Activated T-cell treated with anti-CD3 and anti-CD28 coated beads, Interleukin-2, amount 50 U/mL, for 24 hours (primary cell): ENCODE results near the gene OR10A3.

Experiments
- DNase-seq: peaks from one replicate; pipeline ENCODE4 v3.0.0-alpha.2; 2020
- H3K27ac Mint-ChIP-seq: 2 replicates; pipeline ENCODE4 v1.8.0; 2020; ENCODE audit warnings: mild to moderate bottlenecking, mixed read lengths
- H3K27me3 Mint-ChIP-seq: 2 replicates; pipeline ENCODE4 v1.8.0; 2020; ENCODE audit warnings: mixed read lengths
- H3K36me3 Mint-ChIP-seq: 2 replicates; pipeline ENCODE4 v1.8.0; 2020; ENCODE audit warnings: low read depth, mixed read lengths
- H3K4me1 Mint-ChIP-seq: 2 replicates; pipeline ENCODE4 v1.8.0; 2020; ENCODE audit warnings: low read depth, mixed read lengths
- H3K4me3 Mint-ChIP-seq: 2 replicates; pipeline ENCODE4 v1.8.0; 2020; ENCODE audit warnings: mild to moderate bottlenecking, moderate library complexity, mixed read lengths
- H3K9me3 Mint-ChIP-seq: 2 replicates; pipeline ENCODE4 v1.8.0; 2020; ENCODE audit warnings: mixed read lengths

Gene OR10A3

DNA sequence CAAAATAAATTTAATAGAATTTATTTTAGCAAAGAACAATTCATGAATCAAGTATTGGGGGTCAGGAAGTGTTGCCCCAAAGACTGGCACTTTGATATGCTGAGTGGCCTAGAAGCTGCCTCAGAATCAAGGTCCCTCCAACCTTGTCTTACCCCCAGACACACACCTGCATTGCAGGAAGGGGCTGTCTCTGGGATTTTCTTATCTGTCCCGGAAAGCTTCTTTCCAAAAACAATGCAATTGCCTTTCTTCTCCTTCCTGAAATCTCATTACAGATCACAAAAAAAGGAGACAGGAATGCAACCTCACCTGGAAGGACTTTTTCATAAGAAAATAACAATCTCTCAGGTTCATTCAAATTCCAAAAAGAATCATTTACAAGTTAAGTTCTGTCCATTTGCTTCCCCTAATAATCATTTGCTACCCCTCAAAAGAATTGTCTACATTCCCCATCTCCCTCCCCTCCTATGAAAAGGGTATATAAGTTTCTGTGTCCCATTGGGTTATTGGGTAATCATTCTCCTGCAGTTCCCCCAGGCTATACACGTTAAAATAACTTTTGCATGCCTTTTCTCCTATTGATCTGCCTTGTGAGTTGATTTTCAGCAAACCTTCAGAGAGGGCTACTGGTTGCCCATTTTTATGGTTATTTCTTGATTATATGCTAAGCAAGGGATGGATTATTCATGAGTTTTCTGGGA lies 31.8 kb downstream of the OR10A3 start:
- peaks cover 35% of the 10 kb centered on the region for H3K27me3 Mint-ChIP-seq
- H3K9me3 Mint-ChIP-seq = no peaks in the 10 kb centered on the region
- H3K4me3 Mint-ChIP-seq = no peak overlapping the region

GRCh38 chr11:7907121-7907520 lies 34.4 kb downstream of the OR10A3 start:
- Mint-ChIP-seq H3K27ac (no peak overlapping the region), H3K36me3 (no peaks in the 10 kb centered on the region), H3K9me3 (no peaks in the 10 kb centered on the region), H3K4me1 (no peaks in the 10 kb centered on the region), H3K4me3 (no peak overlapping the region), H3K27me3 (peaks cover 44% of the 10 kb centered on the region)
- DNase-seq = no peak

More for the DNA sequence above, 31.8 kb downstream of the OR10A3 start:
- no peak for DNase-seq
- H3K27ac Mint-ChIP-seq = no peak overlapping the region
- H3K4me1 Mint-ChIP-seq = no peaks in the 10 kb centered on the region
- H3K36me3 Mint-ChIP-seq = no peaks in the 10 kb centered on the region

DNA sequence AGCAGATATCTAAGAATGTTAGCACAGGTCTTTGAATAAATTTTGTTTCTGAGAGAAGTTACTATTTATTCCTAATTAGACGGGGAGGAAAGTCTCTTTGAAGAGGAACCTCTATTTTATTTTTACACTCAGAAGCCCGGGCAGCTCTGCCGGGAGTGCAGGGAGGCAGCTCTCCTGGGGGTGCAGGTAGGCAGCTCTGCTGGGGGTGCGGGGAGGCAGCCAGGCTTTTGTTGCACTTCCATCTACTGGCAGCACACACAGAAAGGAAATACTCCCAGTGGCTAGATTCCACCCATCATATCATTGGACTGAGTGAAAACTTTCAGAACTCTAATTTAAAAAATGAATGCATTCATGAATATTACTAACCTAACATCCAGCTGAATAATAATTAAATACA lies 35.0 kb downstream of the OR10A3 start:
- Mint-ChIP-seq H3K9me3 (no peaks in the 10 kb centered on the region), H3K36me3 (no peaks in the 10 kb centered on the region), H3K4me1 (no peaks in the 10 kb centered on the region), H3K4me3 (no peak overlapping the region), H3K27me3 (peaks cover 46% of the 10 kb centered on the region), H3K27ac (no peak overlapping the region)
- DNase-seq = no peak

DNA sequence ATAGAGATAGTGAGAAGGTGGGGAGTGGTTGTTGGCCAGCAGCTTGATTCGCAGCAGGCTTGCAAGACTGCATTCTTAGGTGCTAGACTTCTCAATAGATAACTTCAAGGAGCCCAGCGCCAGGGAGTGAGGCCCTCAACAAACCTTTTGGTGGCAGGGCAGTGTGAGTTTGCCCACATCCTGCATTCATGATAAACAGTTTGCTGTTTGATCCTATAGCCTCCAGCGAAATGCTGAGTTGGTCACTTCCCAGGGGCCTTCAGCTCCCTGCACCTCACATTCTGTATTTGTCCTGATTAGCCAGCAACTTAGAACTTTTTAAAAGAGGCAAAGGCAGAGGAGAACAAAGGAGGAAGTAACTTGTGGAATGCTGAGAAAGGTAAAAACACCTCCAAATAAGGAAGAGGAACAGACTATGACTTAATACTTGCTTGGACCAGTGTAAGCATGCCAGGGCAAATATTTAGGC lies 35.5 kb downstream of the OR10A3 start:
- H3K27ac Mint-ChIP-seq = no peak overlapping the region
- no peak for DNase-seq
- H3K9me3 Mint-ChIP-seq = no peaks in the 10 kb centered on the region
- no peaks in the 10 kb centered on the region for H3K4me1 Mint-ChIP-seq
- H3K36me3 Mint-ChIP-seq = no peaks in the 10 kb centered on the region
- peaks cover 50% of the 10 kb centered on the region for H3K27me3 Mint-ChIP-seq
- H3K4me3 Mint-ChIP-seq = no peak overlapping the region

GRCh38 chr11:7905549-7905948 lies 36.0 kb downstream of the OR10A3 start:
- Mint-ChIP-seq H3K9me3 (no peaks in the 10 kb centered on the region), H3K4me1 (no peaks in the 10 kb centered on the region), H3K27ac (no peak overlapping the region), H3K4me3 (no peak overlapping the region), H3K27me3 (peaks cover 53% of the 10 kb centered on the region), H3K36me3 (no peaks in the 10 kb centered on the region)
- no peak for DNase-seq

- Mint-ChIP-seq H3K9me3 (peaks cover 1% of the 10 kb centered on the region), H3K36me3 (no peaks in the 10 kb centered on the region), H3K4me3 (no peak overlapping the region), H3K4me1 (no peaks in the 10 kb centered on the region), H3K27me3 (peaks cover 52% of the 10 kb centered on the region), H3K27ac (no peak overlapping the region)
- DNase-seq = no peak
Observed at GRCh38 chr11:7904917-7905316, 36.6 kb downstream of the OR10A3 start.

GRCh38 chr11:7903940-7904339 lies 37.6 kb downstream of the OR10A3 start:
- Mint-ChIP-seq H3K4me1 (no peaks in the 10 kb centered on the region), H3K27ac (no peak overlapping the region), H3K9me3 (peaks cover 3% of the 10 kb centered on the region), H3K4me3 (no peak overlapping the region), H3K27me3 (peaks cover 56% of the 10 kb centered on the region), H3K36me3 (no peaks in the 10 kb centered on the region)
- no peak for DNase-seq

GRCh38 chr11:7901319-7901854 lies 40.1 kb downstream of the OR10A3 start:
- Mint-ChIP-seq H3K27ac (no peak overlapping the region), H3K36me3 (no peaks in the 10 kb centered on the region), H3K4me1 (no peaks in the 10 kb centered on the region), H3K4me3 (no peak overlapping the region), H3K27me3 (peaks cover 45% of the 10 kb centered on the region), H3K9me3 (peaks cover 3% of the 10 kb centered on the region)
- DNase-seq = no peak

DNA sequence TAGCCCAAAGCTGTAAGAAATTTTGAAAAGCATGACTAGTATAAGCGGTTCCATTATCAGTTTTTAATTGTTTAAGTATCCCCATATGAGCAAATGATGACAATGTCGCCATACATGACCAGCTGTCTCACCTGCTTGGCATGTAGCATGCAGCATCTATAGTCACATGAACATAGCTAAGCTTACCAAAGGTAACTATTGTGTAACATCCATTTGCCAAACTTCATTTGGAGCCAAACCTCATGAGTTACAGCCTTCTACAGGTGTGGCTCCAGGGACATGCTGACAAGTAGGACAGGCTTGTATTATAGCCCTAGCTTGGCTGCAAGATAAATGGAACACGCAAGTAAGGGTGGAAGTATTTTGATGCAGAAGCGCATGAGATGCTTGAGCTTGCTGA lies 40.8 kb downstream of the OR10A3 start:
- H3K9me3 Mint-ChIP-seq = peaks cover 3% of the 10 kb centered on the region
- no peak overlapping the region for H3K27ac Mint-ChIP-seq
- H3K4me1 Mint-ChIP-seq = no peaks in the 10 kb centered on the region
- peaks cover 41% of the 10 kb centered on the region for H3K27me3 Mint-ChIP-seq
- no peak for DNase-seq
- no peaks in the 10 kb centered on the region for H3K36me3 Mint-ChIP-seq
- no peak overlapping the region for H3K4me3 Mint-ChIP-seq

GRCh38 chr11:7899418-7899817 lies 42.1 kb downstream of the OR10A3 start:
- Mint-ChIP-seq H3K4me3 (no peak overlapping the region), H3K27ac (no peak overlapping the region), H3K27me3 (peaks cover 34% of the 10 kb centered on the region), H3K4me1 (no peaks in the 10 kb centered on the region), H3K36me3 (no peaks in the 10 kb centered on the region), H3K9me3 (peaks cover 3% of the 10 kb centered on the region)
- no peak for DNase-seq

DNA sequence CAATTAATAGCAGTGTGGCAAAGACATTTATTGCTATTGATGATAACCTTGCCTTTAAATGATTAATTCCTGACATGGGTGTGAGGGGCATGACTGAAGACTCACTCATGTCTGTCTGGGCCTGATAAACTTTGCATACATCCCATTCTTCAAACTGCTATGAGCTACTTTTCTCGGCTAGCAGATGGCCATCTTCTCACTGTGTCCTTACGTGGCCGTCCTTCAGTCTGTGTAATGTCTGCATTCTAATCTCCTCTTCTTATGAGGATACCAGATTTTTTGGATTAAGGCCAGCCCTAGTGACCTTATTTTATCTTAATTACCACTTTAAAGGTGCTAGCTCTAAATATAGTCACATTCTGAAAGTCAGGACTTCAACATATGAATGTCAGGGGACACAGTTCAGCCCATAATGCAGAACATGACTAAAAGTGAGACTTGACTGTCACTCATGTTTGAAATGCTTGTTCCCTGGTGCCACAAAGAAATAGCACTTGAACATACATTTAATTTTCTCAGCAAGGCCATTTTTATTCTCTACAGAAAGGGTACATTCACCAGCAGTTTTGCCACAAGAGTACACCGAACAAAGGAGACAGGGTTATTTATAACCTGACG lies 42.7 kb downstream of the OR10A3 start:
- H3K27me3 Mint-ChIP-seq = peaks cover 33% of the 10 kb centered on the region
- H3K9me3 Mint-ChIP-seq = peaks cover 3% of the 10 kb centered on the region
- no peak overlapping the region for H3K4me3 Mint-ChIP-seq
- no peak overlapping the region for H3K27ac Mint-ChIP-seq
- no peak for DNase-seq
- H3K36me3 Mint-ChIP-seq = no peaks in the 10 kb centered on the region
- H3K4me1 Mint-ChIP-seq = no peaks in the 10 kb centered on the region

GRCh38 chr11:7896009-7896785 lies 45.3 kb downstream of the OR10A3 start:
- no peaks in the 10 kb centered on the region for H3K36me3 Mint-ChIP-seq
- H3K4me3 Mint-ChIP-seq = no peak overlapping the region
- peaks cover 4% of the 10 kb centered on the region for H3K4me1 Mint-ChIP-seq
- peaks cover 18% of the 10 kb centered on the region for H3K27me3 Mint-ChIP-seq
- DNase-seq = no peak
- H3K9me3 Mint-ChIP-seq = peaks cover 3% of the 10 kb centered on the region
- no peak overlapping the region for H3K27ac Mint-ChIP-seq

- peaks cover 7% of the 10 kb centered on the region for H3K27me3 Mint-ChIP-seq
- H3K4me1 Mint-ChIP-seq = peaks cover 4% of the 10 kb centered on the region
- H3K36me3 Mint-ChIP-seq = no peaks in the 10 kb centered on the region
- H3K9me3 Mint-ChIP-seq = no peaks in the 10 kb centered on the region
- H3K4me3 Mint-ChIP-seq = no peak overlapping the region
- H3K27ac Mint-ChIP-seq = no peak overlapping the region
- DNase-seq = no peak
Observed at GRCh38 chr11:7894251-7894650, 47.3 kb downstream of the OR10A3 start.

DNA sequence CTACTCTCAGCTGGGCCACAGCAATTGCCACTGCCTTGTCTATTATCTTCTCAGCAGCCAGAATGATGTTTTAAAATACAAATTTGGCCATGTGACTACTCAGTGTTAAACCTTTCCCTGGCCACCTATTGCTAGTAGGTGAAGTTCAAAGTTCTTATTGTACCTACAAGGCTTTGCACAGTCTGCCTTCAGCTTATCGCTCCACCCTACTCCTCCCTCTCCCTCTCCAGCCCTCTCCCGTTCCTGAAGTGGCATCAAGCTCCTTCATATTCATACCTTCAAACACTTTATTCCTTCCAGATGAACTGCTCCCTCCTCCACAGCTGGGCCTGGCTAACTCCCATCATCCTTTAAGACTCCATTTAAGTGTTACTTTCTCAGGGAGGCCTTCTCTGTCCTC lies 47.7 kb downstream of the OR10A3 start:
- Mint-ChIP-seq H3K4me3 (no peak overlapping the region), H3K4me1 (peaks cover 4% of the 10 kb centered on the region), H3K27me3 (peaks cover 5% of the 10 kb centered on the region), H3K9me3 (no peaks in the 10 kb centered on the region), H3K27ac (no peak overlapping the region), H3K36me3 (no peaks in the 10 kb centered on the region)
- no peak for DNase-seq

DNA sequence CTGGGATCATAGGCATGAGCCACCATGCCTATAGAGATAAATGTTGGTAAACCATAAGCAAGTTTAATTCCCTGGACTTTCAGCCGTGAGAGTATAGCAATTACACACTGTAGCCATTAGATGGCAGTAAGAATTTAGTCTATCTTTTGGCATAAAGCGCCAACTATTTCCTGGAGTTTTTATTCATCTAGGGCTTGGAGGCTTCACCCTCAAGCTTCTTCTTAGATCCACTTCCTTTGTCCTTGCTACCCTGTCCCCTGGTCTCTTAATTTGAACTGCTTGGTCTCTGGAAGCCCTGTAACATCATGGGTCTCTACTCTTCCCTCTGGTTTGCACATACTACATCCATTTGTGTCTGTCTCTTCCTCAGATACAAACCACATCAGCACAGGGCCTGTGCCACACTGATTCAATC lies 48.7 kb downstream of the OR10A3 start:
- Mint-ChIP-seq H3K4me1 (peaks cover 4% of the 10 kb centered on the region), H3K27me3 (peaks cover 8% of the 10 kb centered on the region), H3K9me3 (no peaks in the 10 kb centered on the region), H3K36me3 (no peaks in the 10 kb centered on the region), H3K27ac (no peak overlapping the region), H3K4me3 (no peak overlapping the region)
- no peak for DNase-seq
